Activated CD8-positive, alpha-beta memory T cell treated with anti-CD3 and anti-CD28 coated beads, Interleukin-2, amount 50 U/mL, for 24 hours (primary cell): Measurements from ENCODE around the gene GSTM2.
A peak's percentile ranks its signal among the peaks of the same experiment; 100 is the strongest.

ENCODE experiments used
- DNase-seq: peaks from one replicate; pipeline ENCODE4 v3.0.0-alpha.2; 2020; ENCODE audit errors: extremely low read depth

The GSTM2 gene

GRCh38 chr1:109629372-109630030, 38.4 kb upstream of the GSTM2 start:
- no peak for DNase-seq

DNA sequence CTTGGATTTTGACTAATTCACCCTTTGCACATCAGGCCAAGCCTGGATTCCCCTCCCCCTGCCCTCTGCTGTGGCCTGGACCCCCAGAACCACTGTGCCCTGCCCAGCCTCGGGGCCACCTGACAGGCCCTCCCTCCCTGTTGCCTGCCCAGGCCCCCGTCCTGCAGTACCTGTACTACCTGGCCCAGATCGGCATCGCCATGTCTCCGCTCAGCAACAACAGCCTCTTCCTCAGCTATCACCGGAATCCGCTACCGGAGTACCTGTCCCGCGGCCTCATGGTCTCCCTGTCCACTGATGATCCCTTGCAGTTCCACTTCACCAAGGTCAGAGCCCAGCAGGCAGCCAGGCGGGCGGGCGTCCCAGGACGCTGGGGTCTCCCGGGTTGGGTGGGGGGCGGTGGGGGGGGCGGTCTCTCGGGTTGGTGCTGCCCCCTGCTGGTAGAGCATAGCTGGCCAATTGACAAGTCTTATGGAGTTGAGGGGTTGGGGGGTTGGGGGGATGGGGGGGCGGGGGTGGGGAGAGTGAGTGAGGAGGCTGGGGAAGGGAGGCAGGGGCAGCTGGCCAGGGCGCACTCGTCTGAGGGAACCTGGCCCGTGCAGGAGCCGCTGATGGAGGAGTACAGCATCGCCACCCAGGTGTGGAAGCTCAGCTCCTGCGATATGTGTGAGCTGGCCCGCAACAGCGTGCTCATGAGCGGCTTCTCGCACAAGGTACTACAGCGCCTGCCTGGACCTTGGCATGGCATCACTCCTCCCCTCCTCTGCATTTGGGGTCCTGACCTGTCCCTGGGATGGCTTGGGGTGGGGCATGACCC, 37.6 kb upstream of the GSTM2 start:
- DNase-seq = no peak

- DNase-seq = no peak
Measured at GRCh38 chr1:109630898-109631512, 36.9 kb upstream of the GSTM2 start.

DNA sequence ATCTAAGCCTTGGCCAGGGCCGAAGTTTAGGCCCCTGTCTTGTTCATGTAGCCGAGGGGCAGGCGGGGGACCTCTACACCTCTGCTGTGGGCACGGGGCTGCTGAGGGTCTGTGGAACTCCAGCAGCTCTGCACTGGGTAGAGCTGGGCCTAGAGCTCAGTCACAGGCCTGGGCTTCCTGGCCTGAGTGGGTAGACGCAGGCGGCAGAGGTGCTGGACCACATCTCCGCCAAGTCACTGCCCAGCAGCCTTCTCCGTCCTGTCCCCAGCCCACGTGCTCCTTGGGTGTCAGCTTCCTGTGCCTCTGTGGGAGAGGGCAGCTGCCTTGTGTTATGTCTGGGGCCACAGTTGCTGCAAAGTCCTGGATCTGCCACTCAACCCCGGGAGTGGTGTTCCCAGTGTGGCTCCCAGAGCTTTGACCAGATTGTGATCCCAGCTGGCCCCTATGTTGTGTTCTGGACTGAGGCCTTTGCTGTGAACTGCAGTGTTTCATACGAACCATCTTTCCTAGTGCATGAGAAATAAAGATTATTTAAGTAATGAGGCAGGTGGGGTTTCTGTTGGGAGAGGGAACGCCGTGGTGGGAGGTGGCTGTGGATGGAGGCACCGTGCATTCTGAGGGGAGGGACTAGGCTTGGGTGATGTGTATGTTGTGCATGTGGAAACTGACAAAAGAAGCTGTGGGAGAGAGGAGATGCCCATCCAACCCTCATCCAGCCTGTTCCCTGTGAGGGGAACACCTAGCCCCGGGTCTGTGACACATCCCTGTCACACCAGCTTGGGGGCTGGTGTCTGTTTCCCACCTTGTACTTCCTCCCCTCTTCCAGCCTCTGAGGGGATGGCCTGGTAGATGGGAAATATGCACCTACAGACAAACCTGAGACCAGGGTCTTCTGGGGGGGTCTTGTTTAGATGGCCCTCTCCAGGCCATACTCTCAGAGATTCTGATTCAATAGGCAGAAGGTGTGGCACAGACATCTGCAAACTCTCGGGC, 36.0 kb upstream of the GSTM2 start:
- DNase-seq = no peak

DNA sequence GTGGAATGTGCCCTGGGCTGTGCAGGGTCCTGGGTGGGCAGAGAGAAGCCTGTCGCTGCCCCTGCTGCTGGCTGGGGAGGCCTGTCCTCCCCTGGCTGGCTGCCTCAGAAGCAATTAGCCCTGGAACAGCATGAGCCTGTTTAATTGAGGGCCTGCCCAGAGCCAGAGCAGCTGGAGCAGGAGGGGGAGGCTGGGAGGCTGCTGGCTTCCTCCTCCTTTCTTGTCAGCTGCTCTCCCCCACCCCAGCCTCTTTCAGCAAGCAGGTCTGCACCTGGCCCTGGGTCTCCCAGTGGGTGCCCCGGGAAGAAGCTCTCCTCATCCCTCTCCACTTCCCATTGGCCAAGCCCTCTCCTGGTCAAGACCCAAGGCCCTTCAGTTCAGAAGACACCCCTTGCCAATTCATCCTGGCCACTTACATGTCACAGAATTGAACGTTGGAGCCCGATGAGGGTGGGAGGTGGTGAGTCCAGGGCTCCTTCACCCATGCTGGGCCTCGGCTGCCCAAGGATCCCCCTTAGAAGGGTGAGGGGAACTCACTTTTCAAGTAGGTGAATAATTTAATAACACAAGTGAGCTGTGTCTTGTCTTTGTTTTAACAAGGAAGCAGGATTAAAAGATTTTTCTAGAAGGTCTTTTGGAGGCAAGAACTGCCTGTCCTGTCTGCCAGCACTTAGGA, 35.0 kb upstream of the GSTM2 start:
- DNase-seq = no peak

DNA sequence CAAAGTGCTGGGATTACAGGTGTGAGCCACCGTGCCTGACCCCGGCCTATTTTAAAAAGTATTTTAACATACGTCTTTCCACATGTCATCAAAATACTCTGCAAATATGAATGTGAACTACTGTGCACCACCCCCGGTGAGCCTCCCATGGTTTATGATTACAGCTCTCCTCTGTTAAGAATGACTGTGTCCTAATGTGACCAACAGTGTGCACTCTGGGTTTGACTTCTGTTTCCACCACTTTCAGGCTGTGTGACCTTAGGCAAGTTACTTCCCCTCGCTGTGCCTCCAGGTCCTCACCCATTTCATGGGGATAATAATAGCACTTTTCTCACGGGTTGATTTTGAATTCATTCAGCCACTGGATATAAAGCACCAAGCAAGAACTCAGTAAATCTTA, 33.6 kb upstream of the GSTM2 start:
- no peak for DNase-seq

DNA sequence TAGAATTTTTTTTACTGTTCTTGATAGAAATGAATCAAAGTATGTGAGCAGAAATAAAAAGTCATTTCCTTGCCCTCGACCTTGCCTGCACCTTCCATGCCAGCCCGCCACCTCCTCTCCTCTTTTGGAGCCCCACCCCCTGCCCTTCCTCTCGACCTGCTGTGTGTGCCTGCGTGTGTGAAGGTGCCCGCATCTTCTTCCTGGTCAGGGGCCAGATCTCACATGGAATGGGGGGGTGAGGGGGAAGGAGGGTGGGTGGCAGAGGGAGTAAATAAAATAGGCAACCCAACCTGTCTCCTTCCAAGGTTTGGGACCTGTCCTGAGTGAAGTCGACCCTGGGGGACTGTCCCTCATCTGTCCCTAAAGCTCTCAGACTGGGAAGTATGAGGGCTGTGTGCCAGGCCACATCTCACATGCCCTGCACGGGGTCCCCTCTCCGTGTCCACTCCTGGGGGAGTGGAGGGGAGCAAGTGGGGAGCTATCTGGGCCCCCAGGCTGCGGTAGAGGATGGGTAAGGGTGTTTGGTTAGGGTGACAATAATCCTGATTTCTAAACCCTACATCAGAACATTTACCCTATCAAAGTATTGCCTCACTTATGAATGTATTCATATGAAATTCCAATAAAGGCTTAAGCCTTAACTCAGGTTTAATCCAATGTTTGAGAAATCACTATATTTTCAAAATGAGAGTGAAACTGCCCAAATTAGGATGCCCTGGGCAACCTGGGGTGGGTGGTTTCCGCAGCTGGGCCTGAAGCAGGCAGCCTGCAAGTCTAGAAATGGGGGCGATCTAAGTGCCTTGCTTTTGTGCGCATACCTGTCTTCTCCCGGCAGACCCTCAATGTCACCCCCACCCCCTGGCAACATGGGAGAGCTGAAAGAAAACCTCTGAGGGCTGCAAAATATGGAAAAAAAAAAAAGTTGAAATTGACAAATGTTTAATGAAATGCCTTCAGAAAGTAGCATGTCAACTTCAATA, 32.8 kb upstream of the GSTM2 start:
- no peak for DNase-seq

GRCh38 chr1:109635862-109636200, 32.0 kb upstream of the GSTM2 start:
- DNase-seq = no peak

DNA sequence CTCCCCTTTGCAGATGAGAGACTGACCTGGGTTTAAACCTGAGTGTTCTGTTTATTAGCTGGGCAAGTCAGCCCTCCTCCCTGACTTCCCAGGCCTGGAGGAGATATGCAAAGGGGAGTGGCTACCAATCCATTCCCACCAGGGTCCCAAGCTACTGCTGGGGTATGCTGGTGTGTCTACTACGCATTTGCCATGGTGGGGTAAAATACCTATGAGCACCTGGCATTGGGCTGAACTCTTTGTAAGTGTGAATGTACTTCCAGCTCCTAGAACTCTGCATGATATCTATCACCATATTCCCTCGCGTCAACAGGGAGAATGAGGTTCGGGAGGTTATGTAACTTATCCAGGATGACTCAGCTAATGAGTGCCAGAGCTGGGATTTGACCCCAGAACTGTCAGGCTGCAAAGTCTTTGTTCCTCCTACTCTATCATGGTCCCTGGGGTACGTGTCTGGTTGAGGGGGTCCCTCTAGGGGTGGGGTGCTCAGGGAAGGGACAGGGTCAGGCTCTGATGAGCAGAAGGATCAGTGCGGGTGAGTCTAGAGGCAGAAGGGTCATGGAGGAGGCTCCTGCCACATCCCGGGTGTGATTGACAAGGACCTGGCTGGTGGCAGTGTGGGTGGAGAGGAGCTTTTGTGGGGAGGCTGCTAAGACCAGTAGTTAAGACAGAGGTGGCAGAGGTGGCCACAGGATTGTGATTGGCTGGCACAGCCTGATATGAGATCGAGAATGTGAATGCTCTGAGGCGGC, 31.5 kb upstream of the GSTM2 start:
- no peak for DNase-seq

GRCh38 chr1:109637446-109637845, 30.4 kb upstream of the GSTM2 start:
- no peak for DNase-seq

DNA sequence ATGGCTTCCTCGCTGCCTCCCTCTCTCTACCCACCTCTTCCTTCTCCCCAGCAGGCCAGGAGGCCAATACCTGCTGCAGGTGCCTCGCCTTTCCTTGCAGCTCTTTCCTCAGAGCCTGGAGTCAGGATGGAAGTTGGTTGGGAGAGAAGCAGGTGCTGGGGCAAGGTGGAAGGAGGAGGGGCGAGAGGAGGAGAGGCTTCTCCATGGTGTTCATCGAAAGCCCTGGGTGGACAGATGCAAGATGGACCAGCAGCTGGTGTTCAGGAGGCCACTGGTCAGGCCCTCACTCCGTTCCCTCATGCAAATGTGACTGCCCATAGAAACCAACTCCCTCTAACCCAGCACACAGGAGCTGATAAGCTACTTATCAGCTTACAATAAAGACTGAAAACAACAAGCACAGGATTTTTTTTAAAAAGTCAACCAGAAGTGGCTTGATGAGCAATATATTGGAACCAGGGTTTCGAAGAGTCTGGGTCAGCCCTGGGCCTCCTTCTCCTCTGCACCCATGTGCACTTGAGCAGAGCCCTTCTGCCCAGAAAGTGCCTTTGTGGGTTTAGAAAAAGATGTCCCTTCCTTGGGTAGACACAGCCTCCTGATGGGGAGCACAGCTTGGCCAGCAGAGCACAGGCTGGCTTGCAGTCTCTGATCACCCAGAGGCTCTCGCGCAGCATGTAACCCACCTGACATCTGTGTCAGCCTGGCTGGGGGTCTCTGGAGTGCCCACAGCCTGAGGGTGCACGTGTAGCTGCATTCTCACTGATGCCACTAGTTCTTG, 28.6 kb upstream of the GSTM2 start:
- DNase-seq = no peak

DNA sequence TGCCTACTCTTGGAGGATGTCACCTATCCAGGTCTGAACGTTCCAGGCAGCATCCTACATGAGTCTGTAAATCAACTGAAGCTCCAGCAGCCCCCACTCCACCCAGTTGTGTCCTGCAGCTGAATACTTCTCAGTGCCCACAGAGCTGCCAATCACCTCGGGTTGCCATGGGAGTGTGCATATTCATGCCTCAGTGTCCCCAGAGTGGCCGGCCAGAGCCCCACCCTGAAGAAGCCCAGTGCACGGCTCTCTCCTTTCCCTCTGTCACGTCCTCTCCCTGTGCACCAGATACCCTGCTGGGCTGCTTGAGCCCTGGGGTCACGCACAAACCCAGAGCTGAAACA, 28.0 kb upstream of the GSTM2 start:
- DNase-seq = no peak

DNA sequence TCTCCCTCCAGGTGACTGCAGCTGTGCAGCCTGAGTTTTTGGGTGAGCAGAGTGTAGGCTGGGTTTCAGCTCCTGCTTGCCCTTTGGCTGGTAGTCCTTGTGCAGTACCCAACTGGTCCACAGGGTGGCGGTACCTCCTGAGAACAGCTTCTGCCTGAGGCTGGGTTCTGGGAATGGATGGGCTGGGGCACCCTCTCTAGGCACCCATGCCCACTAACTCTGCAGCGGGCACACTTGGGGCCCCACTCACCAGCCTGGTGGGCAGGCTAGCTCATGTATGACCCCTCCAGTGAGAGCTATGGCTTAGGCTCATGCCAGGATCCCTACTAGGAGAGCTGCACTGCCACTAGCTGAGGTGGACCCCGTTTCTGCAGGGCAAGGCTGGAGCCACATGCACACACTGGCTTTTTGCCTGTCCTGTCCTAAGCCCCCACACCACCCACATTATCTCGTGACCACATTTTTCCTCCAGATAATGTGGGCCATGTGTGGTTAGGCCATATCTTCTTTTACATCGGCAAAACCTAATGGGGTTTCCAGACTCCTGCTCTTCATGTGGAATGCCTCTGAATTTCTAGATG, 27.5 kb upstream of the GSTM2 start:
- DNase-seq = peak; percentile 84

DNA sequence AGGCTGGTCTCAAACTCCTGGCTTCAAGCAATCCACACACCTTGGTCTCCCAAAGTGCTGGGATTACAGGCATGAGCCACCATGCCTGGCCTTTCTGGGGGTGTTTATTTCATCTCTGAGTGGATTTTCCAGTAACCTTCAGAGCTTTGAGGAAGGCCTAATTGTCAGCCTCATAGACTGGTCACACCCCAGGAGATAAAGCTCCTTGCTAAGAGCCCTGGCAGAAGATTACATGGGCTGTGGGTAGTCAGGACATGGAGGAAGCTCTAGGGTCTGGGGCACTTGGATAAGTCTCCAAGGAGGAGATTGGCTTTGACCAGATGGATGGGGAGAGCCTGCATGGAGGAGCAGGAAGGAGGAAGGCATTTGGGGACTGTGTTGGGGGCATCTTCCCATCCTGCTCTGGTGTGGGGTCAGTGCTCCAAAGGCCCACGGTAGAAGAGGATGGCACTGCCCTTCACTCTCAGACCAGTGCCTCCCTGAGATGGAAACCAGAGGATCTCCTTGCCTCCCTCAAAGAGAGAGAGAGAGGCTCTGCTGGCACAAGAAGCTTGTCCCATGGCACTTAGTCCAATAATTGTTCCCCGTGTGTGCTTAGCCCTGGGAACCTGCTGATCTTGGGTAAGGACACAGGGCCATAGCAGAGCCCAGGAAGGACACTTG, 26.6 kb upstream of the GSTM2 start:
- no peak for DNase-seq

DNA sequence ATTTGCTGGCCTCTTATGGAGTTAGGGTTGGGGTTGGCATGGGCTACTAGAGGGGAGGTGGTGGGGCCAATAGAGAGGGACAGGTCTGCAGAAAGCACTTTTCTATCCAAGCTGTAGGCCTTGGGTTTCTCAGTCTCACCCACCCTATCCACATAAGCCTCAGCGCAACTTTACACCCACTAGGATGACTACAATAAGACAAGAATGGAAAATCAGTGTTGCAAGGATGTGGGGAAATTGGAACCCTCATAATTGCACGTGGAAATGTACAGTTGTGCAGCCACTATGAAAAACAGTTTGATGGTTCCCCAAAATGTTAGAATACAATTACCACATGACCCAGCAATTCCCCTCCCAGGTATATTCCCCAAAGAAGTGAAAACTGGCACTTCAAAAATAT, 26.0 kb upstream of the GSTM2 start:
- no peak for DNase-seq

DNA sequence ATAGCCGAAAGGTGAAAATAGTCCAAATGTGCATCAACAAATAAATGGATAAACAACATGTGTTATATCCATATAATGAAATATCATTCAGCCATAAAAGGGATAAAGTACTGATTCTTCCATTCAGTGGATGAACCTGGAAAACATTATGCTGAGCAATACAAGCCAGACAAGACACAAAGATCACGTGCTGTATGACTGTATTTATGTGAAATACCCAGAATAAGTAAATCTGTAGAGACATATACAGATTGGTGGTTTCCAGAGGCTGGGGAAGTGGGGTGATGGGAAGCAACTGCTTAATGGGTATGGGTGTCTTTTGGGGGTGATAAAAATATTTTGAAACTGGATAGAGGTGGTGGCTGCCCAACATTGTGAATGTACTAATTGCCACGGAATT, 25.2 kb upstream of the GSTM2 start:
- no peak for DNase-seq

DNA sequence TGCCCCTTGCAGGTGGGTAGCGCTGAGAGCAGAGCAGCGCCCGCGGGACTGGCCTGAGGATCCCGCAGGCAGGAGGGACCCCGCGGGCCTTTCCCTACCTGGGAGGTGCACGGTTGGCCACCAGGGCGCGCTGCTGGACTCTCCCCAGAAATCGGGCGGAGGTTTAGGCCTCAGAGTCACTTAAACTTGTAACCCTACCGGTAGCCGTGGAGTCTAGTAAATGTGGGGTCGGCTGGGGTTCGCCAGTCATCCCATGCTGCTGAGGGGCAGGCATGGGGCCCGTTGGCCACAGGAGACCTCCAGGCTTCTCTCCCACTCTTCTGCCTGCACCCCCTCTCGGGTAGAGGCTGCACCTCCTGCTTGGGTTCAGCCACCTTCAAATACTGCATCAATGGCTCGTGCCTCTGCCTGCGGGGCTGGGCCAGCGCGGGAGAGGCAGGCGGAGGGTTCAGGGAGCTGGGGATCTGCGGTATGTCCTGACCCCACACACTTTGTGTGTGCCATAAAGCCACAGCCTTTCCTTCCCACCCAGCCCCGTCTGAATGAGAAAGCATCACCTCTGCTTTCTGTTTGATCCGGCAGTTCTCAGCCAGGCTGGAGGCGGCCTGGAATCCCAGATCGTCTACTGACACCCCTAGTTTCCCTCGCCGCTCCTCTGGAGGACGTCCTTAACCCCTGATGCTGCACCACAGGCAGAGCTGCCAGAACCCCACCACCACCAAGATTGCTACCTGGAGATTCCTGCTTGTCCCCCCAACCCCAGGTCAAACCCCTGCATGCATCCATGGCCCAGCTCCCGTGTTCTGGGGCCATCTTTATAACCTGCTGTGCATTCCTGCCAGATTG, 24.2 kb upstream of the GSTM2 start:
- peak; percentile 71 for DNase-seq
